HL-60 (cell line): ENCODE results near the gene TNK2.
A peak's percentile ranks its signal among the peaks of the same experiment; 100 is the strongest.
"Not testable (repeated sequence)": the region's sequence is repeated elsewhere in the genome, so short reads cannot be mapped to it uniquely, and the experiment has no call there.

ENCODE experiments used
- DNase-seq, 2 experiments: peaks; one replicate each; pipeline ENCODE4 v3.0.0-alpha.2; 2010 to 2020; ENCODE audit warnings: low read depth in 1 of 2, low spot score in 1 of 2
- H3K27ac ChIP-seq: fragments of 250-450 bp; sonication (Bioruptor Pico); replicated peaks from 2 replicates; pipeline ENCODE4 v1.5.1; 2020; ENCODE audit warnings: mild to moderate bottlenecking, moderate library complexity
- H3K27me3 ChIP-seq: fragments of 250-450 bp; sonication (Bioruptor Pico); 2 replicates; pipeline ENCODE4 v1.5.1; 2021; ENCODE audit warnings: mild to moderate bottlenecking, moderate library complexity; ENCODE audit not compliant: insufficient read depth, poor library complexity, severe bottlenecking
- H3K4me3 ChIP-seq: replicated peaks from 2 replicates; pipeline ENCODE4 v1.5.1; 2011; ENCODE audit warnings: mild to moderate bottlenecking, control low read depth, low read length; ENCODE audit not compliant: insufficient read depth
- GABPA ChIP-seq: IDR thresholded peaks from 2 replicates; pipeline ENCODE4 v1.6.1; 2012; ENCODE audit warnings: low read depth
- POLR2AphosphoS5 ChIP-seq: IDR thresholded peaks from 2 replicates; pipeline ENCODE4 v1.6.1; 2012; ENCODE audit warnings: low read depth
- SPI1 ChIP-seq: IDR thresholded peaks from 2 replicates; pipeline ENCODE4 v1.6.1; 2012; ENCODE audit warnings: low read depth, mild to moderate bottlenecking, borderline replicate concordance
- TF ChIP-seq, protein P1 (sequence below): IDR thresholded peaks from 2 replicates; pipeline ENCODE4 v1.6.1; 2012; ENCODE audit warnings: low read depth; ENCODE audit not compliant: insufficient replicate concordance
- TF ChIP-seq, protein P2 (sequence below): IDR thresholded peaks from one replicate; pipeline ENCODE4 v1.5.1; 2011; ENCODE audit warnings: low read length, control low read depth, inconsistent platforms; ENCODE audit not compliant: insufficient read depth

Gene TNK2

GRCh38 chr3:195946910-195947699 is 38.8 kb upstream of the TNK2 start:
- not testable (repeated sequence) for H3K27ac ChIP-seq, DNase-seq, H3K4me3 ChIP-seq, H3K27me3 ChIP-seq

- not testable (repeated sequence) for H3K27ac ChIP-seq, DNase-seq, H3K27me3 ChIP-seq, H3K4me3 ChIP-seq
These were observed 33.0 kb upstream of the TNK2 start for GRCh38 chr3:195941265-195941815.

GRCh38 chr3:195940806-195941205 is 32.5 kb upstream of the TNK2 start:
- not testable (repeated sequence) for H3K27ac ChIP-seq, H3K27me3 ChIP-seq, H3K4me3 ChIP-seq, DNase-seq

- not testable (repeated sequence) for H3K27me3 ChIP-seq, H3K4me3 ChIP-seq, H3K27ac ChIP-seq
- TF ChIP-seq POLR2AphosphoS5, result peak; percentile 55; the same call in 1 of the 2 replicates
- DNase-seq, result peak in 1 of 2 experiments; percentile 26
These were observed 31.4 kb upstream of the TNK2 start for GRCh38 chr3:195939526-195940470.

- not testable (repeated sequence) for DNase-seq, H3K4me3 ChIP-seq, H3K27ac ChIP-seq, H3K27me3 ChIP-seq
These were observed 24.7 kb upstream of the TNK2 start for GRCh38 chr3:195933044-195933430.

DNA sequence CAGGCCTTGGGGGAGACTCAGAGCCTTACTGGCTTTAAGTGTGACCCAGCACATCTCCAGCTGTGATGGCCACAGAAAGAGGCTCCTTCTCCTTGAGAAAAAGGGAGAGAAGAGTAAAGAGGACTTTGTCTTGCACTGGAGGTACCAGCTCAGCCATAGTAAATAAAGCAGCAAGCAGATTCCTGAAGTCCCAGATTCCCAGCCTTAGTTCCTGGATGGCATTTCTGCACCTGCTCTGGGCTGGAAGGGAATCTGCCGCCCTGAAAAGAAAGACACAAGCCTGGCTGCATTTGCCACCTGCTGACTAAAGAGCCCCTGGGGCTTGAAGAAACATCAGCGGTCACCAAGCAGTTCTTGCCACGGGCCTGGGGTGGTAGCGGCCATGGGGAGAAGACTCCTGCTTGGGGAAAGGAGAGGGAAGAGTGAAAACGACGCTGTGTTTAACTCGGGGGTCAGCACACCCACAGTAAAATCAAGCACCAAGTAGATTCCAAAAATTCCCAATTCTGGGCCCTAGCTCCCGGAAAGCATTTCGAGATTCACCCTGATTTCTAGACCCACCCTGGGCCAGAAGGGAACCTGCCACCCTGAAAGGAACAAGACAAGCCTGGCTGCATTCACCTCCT is 24.2 kb upstream of the TNK2 start:
- no peak overlapping the region for H3K4me3 ChIP-seq
- no peak overlapping the region for H3K27ac ChIP-seq
- TF ChIP-seq, protein P1, sequence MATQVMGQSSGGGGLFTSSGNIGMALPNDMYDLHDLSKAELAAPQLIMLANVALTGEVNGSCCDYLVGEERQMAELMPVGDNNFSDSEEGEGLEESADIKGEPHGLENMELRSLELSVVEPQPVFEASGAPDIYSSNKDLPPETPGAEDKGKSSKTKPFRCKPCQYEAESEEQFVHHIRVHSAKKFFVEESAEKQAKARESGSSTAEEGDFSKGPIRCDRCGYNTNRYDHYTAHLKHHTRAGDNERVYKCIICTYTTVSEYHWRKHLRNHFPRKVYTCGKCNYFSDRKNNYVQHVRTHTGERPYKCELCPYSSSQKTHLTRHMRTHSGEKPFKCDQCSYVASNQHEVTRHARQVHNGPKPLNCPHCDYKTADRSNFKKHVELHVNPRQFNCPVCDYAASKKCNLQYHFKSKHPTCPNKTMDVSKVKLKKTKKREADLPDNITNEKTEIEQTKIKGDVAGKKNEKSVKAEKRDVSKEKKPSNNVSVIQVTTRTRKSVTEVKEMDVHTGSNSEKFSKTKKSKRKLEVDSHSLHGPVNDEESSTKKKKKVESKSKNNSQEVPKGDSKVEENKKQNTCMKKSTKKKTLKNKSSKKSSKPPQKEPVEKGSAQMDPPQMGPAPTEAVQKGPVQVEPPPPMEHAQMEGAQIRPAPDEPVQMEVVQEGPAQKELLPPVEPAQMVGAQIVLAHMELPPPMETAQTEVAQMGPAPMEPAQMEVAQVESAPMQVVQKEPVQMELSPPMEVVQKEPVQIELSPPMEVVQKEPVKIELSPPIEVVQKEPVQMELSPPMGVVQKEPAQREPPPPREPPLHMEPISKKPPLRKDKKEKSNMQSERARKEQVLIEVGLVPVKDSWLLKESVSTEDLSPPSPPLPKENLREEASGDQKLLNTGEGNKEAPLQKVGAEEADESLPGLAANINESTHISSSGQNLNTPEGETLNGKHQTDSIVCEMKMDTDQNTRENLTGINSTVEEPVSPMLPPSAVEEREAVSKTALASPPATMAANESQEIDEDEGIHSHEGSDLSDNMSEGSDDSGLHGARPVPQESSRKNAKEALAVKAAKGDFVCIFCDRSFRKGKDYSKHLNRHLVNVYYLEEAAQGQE, result no peak
- TF ChIP-seq SPI1 (no peak), GABPA (no peak)
- TF ChIP-seq, protein P2, sequence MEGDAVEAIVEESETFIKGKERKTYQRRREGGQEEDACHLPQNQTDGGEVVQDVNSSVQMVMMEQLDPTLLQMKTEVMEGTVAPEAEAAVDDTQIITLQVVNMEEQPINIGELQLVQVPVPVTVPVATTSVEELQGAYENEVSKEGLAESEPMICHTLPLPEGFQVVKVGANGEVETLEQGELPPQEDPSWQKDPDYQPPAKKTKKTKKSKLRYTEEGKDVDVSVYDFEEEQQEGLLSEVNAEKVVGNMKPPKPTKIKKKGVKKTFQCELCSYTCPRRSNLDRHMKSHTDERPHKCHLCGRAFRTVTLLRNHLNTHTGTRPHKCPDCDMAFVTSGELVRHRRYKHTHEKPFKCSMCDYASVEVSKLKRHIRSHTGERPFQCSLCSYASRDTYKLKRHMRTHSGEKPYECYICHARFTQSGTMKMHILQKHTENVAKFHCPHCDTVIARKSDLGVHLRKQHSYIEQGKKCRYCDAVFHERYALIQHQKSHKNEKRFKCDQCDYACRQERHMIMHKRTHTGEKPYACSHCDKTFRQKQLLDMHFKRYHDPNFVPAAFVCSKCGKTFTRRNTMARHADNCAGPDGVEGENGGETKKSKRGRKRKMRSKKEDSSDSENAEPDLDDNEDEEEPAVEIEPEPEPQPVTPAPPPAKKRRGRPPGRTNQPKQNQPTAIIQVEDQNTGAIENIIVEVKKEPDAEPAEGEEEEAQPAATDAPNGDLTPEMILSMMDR, result no peak
- no peak for DNase-seq
- H3K27me3 ChIP-seq, result no peaks in the 10 kb centered on the region
